NCI-H1694 (cell line): ENCODE results near the gene MTG1.

Experiments
- DNase-seq: peaks from one replicate; lab custom pipeline; 2025; lab: John Stamatoyannopoulos, UW

Gene MTG1

GRCh38 chr10:133452453-133452852, 58.5 kb downstream of the MTG1 start:
- no peak for DNase-seq

- no peak for DNase-seq
These were observed 59.7 kb downstream of the MTG1 start, which contains the start of gene SCART1 for GRCh38 chr10:133453516-133454203. Gene SCART1 (plus strand): TSS chr10:133453945. CDS start chr10:133453998, 53 bp downstream.

- no peak for DNase-seq
These were observed 60.4 kb downstream of the MTG1 start for GRCh38 chr10:133454204-133454893.

- DNase-seq, result no peak
These were observed 61.2 kb downstream of the MTG1 start for GRCh38 chr10:133455196-133455595.

- DNase-seq, result no peak
These were observed 61.7 kb downstream of the MTG1 start for GRCh38 chr10:133455611-133456031.

GRCh38 chr10:133456041-133456951, 62.3 kb downstream of the MTG1 start:
- DNase-seq, result no peak

GRCh38 chr10:133457100-133457841, 63.3 kb downstream of the MTG1 start:
- no peak for DNase-seq

GRCh38 chr10:133458021-133458709, 64.2 kb downstream of the MTG1 start:
- no peak for DNase-seq

- no peak for DNase-seq
These were observed 64.9 kb downstream of the MTG1 start for GRCh38 chr10:133458710-133459453.

- no peak for DNase-seq
These were observed 65.7 kb downstream of the MTG1 start for GRCh38 chr10:133459454-133460207.

- no peak for DNase-seq
These were observed 66.3 kb downstream of the MTG1 start for GRCh38 chr10:133460208-133460769.

GRCh38 chr10:133461027-133461426, 67.1 kb downstream of the MTG1 start:
- no peak for DNase-seq

- DNase-seq, result no peak
These were observed 67.9 kb downstream of the MTG1 start for GRCh38 chr10:133461841-133462240.

GRCh38 chr10:133462512-133463305, 68.8 kb downstream of the MTG1 start:
- DNase-seq, result no peak

GRCh38 chr10:133464582-133465031, 70.7 kb downstream of the MTG1 start:
- DNase-seq, result no peak

- no peak for DNase-seq
These were observed 71.4 kb downstream of the MTG1 start for GRCh38 chr10:133465191-133465949.

- DNase-seq, result no peak
These were observed 72.1 kb downstream of the MTG1 start for GRCh38 chr10:133465950-133466474.
